GM12891 (cell line): Measurements from ENCODE around the gene LYPD5.

Source experiments
- POLR2A ChIP-seq: IDR thresholded peaks from 2 replicates; pipeline ENCODE4 v1.6.1; 2011; ENCODE audit warnings: low read depth, low read length, control low read depth
- POLR2AphosphoS5 ChIP-seq: IDR thresholded peaks from 2 replicates; pipeline ENCODE4 v1.6.1; 2011; ENCODE audit warnings: low read depth, low read length, control low read depth

DNA sequence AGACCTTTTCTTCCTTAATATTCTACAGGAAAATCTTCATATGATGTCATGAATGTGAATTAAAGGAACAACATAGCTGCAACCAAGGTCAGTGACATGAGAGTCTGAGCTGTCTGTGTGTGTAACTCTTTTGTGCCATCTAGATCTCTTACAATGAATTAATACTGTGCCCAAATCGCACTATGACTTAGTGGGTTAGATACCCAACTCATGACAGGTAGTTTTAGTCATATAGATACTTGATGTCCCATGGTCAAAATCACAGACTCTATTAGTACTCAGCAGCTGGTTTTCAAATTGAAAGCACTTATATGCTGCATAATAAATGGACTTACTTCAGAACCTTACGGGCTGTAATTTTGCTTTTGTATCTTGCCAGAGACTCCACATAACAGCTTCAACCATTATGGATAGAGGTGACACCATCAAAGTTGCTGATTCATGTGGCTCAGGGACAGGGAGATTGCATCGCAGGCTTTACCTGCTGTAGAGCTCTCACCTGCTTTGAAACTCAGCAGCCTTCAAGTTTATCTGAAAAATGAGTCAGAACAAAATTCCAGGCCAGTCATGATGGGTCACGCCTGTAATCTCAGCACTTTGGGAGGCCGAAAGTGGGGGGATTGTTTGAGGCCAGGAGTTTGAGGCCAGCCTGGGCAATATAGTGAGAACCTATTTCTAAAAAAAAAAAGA lies 12.6 kb upstream of the LYPD5 start:
- TF ChIP-seq POLR2AphosphoS5 (no peak), POLR2A (no peak)
